Cardiac muscle cell (in vitro differentiated cells and primary cell): ENCODE results near the gene ATG16L1. TPM values are rescaled to one million over a fixed set of nuclear protein-coding genes. Genes with fewer than 3 reads are reported as not detected.

Experiments
- DNase-seq, 2 donors: peaks; one replicate each; pipeline versions ENCODE4 v3.0.0 to v3.0.0-alpha.2; 2010 to 2017; ENCODE audit warnings: low read depth in 1 of 2, low spot score in 1 of 2
- H3K27ac ChIP-seq: fragments of 200-600 bp; sonication (generic); 2 replicates; pipeline ENCODE4 v1.5.1; 2016
- H3K27me3 ChIP-seq: fragments of 200-600 bp; sonication (generic); 2 replicates; pipeline ENCODE4 v1.6.0; 2016; ENCODE audit warnings: control low read depth
- H3K36me3 ChIP-seq: fragments of 200-600 bp; sonication (generic); 2 replicates; pipeline ENCODE4 v1.5.1; 2016; ENCODE audit warnings: control low read depth
- H3K4me1 ChIP-seq: fragments of 200-600 bp; sonication (generic); 2 replicates; pipeline ENCODE4 v1.8.1; 2017; ENCODE audit warnings: low read depth, mild to moderate bottlenecking, mixed run types
- H3K4me3 ChIP-seq: fragments of 200-600 bp; sonication (generic); 2 replicates; pipeline ENCODE4 v1.5.1; 2016; ENCODE audit warnings: mild to moderate bottlenecking
- H3K9me3 ChIP-seq: fragments of 200-600 bp; sonication (generic); 2 replicates; pipeline ENCODE4 v1.5.1; 2017; ENCODE audit warnings: low read depth, mild to moderate bottlenecking, control low read depth
- polyA plus RNA-seq: library from polyadenylated mRNA; unstranded; fragments of >200 nt; fragmentation: Nextera tagmentation; extraction: Ambion mirVana; gene quantifications from 2 replicates; pipeline ENCODE4 v1.2.1, GENCODE V29; 2016
- total RNA-seq: library from RNA; depleted of rRNA; stranded (reverse); fragments of >200 nt; gene quantifications from 2 replicates; pipeline ENCODE4 v1.2.3, GENCODE V29; 2016
- TF ChIP-seq, protein P1 (sequence below): IDR thresholded peaks from 2 replicates; pipeline ENCODE4 v1.5.1; 2012; ENCODE audit warnings: low read depth, mild to moderate bottlenecking, low read length

The ATG16L1 gene
- total and polyA plus RNA-seq, 2 experiments from 2014 or later, result 18.5 to 36.1 TPM

DNA sequence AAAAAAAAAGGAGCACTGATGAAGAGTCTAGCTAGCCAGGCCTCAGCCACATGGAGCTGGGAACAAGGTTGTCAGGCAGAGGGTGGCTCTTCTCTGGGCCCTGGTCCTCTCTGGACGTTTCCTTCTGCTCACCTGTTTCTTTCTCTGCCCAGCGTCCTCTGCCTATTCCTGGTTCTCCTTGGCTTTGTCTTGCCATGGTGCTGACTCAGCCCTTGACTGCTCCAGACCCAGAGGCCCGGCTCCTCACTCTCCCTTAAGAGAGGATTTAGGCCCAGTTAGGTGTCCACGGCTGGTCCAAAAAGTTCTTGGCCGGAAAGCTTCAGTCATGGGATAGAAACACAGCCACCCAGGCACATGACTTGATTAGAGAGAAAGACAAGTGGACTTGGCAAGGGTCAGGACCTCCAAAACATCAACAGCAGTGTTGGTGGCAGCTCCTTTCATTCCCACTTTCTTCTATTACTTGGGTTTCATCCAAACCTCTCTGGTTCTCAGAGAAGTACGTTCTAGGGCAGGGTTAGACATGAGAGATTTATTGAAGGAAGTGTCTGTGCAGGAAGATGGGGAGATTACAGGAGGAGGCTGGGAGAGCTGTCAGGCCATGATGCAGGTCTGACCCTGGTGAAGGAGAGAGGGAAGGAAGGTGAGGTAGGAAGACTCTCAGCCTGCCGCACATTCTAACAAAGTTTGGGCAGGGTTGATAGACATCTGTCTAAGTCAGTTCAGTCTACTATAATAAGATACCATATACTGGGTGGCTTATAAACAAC, 14.5 kb upstream of the ATG16L1 start:
- no peak overlapping the region for H3K4me3 ChIP-seq

DNA sequence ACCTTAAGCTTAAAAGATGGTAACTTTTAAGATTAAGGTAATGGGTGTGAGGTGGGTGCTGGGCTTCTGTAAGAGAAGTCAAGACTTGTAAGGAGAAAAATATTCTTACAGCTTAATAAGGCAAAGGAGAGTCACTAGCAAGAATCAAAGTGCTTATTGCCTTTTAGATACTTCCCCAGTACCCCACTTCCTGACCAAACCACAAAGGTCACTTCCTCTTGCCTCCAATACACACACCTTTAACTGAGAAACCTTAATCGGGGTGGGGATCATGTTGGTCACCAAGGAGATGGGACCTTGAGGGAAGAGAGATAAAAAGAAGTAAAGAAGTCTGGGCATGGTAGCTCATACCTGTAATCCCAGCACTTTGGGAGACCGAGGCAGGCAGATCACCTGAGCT, 10.6 kb upstream of the ATG16L1 start:
- TF ChIP-seq, protein P1, sequence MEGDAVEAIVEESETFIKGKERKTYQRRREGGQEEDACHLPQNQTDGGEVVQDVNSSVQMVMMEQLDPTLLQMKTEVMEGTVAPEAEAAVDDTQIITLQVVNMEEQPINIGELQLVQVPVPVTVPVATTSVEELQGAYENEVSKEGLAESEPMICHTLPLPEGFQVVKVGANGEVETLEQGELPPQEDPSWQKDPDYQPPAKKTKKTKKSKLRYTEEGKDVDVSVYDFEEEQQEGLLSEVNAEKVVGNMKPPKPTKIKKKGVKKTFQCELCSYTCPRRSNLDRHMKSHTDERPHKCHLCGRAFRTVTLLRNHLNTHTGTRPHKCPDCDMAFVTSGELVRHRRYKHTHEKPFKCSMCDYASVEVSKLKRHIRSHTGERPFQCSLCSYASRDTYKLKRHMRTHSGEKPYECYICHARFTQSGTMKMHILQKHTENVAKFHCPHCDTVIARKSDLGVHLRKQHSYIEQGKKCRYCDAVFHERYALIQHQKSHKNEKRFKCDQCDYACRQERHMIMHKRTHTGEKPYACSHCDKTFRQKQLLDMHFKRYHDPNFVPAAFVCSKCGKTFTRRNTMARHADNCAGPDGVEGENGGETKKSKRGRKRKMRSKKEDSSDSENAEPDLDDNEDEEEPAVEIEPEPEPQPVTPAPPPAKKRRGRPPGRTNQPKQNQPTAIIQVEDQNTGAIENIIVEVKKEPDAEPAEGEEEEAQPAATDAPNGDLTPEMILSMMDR, result no peak
- H3K36me3 ChIP-seq, result no peaks in the 10 kb centered on the region

More for the DNA sequence above, 14.5 kb upstream of the ATG16L1 start:
- Histone ChIP-seq H3K4me1 (no peaks in the 10 kb centered on the region), H3K9me3 (no peaks in the 10 kb centered on the region), H3K27ac (no peak overlapping the region), H3K27me3 (no peaks in the 10 kb centered on the region), H3K36me3 (no peaks in the 10 kb centered on the region)
- DNase-seq, result no peak
- TF ChIP-seq, protein P1, result no peak

DNA sequence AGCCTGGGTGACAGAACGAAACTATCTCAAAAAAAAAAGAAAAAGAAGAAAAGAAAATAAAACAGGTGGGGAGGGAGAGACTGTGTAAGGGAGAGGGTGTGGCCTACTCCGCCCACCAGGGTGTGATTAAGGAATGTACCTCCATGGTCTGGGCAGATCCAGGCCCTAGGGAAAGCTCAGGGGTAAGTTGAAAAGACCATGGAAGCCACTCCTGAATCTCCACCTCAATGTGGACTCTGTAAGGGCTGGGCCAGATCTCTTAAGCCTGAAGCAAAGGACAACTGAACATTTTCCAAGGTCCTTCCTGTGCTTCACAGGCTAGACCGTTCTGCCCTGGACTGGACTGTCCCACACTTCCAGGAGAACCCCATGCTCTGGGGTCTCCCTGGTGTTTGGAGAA, 9.7 kb upstream of the ATG16L1 start:
- H3K36me3 ChIP-seq, result no peaks in the 10 kb centered on the region
- H3K27me3 ChIP-seq, result no peaks in the 10 kb centered on the region
- no peaks in the 10 kb centered on the region for H3K9me3 ChIP-seq
- H3K4me1 ChIP-seq, result no peaks in the 10 kb centered on the region
- no peak overlapping the region for H3K27ac ChIP-seq
- TF ChIP-seq, protein P1, result no peak
- DNase-seq, result no peak
- H3K4me3 ChIP-seq, result no peak overlapping the region

More for the DNA sequence above, 10.6 kb upstream of the ATG16L1 start:
- Histone ChIP-seq H3K9me3 (no peaks in the 10 kb centered on the region), H3K27me3 (no peaks in the 10 kb centered on the region), H3K4me3 (no peak overlapping the region), H3K27ac (no peak overlapping the region), H3K4me1 (no peaks in the 10 kb centered on the region)
- no peak for DNase-seq

DNA sequence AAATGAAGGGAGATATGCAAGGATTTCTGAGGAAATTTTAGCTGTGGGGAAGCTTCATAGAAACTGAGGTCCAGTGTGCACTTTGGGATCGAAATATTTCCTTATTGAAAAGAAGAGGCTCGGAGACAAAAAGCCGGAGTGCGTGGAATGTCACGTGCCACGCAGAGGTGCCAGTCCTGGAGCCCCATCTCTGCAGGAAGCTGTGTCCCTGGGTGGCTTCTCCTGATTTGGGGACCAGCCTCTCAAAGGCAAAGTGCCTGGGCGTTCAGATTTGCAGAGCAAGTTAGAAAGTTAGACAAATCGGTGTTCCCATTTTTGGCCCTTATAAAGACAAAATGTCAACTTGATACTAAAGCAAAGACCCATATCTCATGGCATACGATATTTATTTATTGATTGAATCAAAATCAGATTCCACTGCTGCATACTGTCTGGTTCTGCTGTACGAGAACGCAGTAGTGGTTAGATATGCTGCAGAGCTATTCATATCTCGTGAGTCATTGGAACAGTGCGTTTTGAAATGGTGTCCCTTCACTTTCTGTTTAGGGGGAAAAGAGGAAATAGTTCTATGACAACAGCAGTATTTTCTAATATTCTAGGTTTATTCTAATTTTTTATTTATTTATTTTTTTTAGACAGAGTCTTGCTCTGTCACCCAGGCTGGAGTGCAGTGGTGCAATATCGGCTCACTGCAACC, 9.1 kb upstream of the ATG16L1 start:
- no peaks in the 10 kb centered on the region for H3K9me3 ChIP-seq
- H3K27ac ChIP-seq, result no peak overlapping the region
- no peaks in the 10 kb centered on the region for H3K27me3 ChIP-seq
- TF ChIP-seq, protein P1, result no peak
- DNase-seq, result peak in 1 of 2 donors; percentile 39
- no peaks in the 10 kb centered on the region for H3K36me3 ChIP-seq
- H3K4me3 ChIP-seq, result no peak overlapping the region
- no peaks in the 10 kb centered on the region for H3K4me1 ChIP-seq

DNA sequence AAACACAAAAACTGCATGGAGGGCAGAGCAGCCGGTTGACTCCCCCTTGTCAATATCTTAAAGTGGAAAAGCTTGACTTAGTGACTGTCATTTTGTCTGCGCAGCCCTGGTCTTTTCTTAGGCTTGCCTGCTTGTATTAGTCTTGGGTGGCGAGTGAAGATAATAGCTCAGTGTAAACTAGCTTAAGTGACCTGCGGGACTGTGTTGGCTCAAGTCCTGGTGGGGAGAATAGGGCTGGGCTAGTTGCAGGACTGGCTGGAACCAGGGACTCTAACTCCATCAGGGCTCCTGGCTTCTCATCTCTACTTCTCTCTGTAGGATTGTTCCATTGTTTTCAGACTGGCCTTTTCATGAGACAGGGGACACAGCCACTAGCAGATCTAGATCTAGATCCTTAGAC, 8.1 kb upstream of the ATG16L1 start:
- Histone ChIP-seq H3K27ac (no peak overlapping the region), H3K9me3 (no peaks in the 10 kb centered on the region), H3K4me3 (no peak overlapping the region), H3K4me1 (no peaks in the 10 kb centered on the region), H3K36me3 (no peaks in the 10 kb centered on the region), H3K27me3 (no peaks in the 10 kb centered on the region)
- no peak for DNase-seq
- TF ChIP-seq, protein P1, result no peak
